Measurements from ENCODE around the gene SH3PXD2B. TPM values are rescaled to one million over a fixed set of nuclear protein-coding genes. Genes with fewer than 3 reads are reported as not detected.
"Not testable (repeated sequence)": the region's sequence is repeated elsewhere in the genome, so short reads cannot be mapped to it uniquely, and the experiment has no call there.

SH3PXD2B gene
- total RNA-seq, 2 experiments from 2014 or later, result 0.10 TPM; not detected in 1

DNA sequence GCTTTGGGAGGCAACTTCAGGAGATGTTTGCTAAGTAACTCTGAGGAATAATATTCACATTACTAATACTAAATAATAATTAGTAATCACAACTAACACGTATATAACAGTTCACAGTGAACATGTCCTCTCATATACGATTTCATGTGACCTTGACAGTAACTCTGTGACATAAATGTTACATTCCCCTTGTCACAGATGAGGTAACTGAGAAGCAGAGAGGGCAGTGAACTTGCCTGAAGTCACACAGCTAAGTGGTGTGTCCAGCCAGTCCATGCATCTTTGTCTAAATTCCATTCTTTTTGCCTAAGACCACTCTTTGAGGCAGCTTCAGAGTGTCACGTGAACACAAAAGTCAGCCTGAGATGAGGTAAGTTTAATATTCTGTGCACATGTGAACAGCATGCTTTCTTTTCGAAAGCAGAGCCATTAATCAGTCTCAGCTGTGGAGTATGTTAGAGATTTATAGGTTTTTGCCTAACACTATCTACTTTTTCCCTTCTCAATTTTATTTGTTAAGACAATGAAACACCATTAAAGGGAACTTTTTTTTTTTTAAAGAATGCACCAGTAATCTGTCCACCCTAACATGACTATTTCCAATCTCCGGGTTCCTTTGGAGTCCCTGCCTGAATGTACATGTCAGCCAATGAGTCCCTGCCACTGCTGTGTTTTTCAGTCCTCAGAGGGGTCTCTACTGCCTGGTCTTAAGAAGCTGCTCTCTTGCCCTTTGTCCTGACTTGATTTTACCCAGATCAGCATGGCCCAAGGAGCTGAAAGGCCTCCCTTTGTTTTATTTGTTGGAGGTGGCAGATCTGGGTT, 43.5 kb downstream of the SH3PXD2B start:
- ChIA-PET POLR2A (no interaction called here), CTCF (ENCODE audit: unreplicated experiment) (no interaction called here)
- H3K4me3 ChIP-seq (ENCODE audit: low read depth, low read length, poor library complexity, severe bottlenecking), result no peak overlapping the region
- BruUV-seq (replicated peaks), result no TSS peak
- H3K36me3 ChIP-seq (ENCODE audit: insufficient read depth, low read length), result no peaks in the 10 kb centered on the region
- intact Hi-C loops (cut with micrococcal nuclease; ENCODE audit: unreplicated experiment), result no loop called here
- DNase-seq (ENCODE audit: low spot score), result no peak
- H3K9me2 ChIP-seq (ENCODE audit: insufficient read depth, low read length), result no peaks in the 10 kb centered on the region
- TF ChIP-seq, protein P1, sequence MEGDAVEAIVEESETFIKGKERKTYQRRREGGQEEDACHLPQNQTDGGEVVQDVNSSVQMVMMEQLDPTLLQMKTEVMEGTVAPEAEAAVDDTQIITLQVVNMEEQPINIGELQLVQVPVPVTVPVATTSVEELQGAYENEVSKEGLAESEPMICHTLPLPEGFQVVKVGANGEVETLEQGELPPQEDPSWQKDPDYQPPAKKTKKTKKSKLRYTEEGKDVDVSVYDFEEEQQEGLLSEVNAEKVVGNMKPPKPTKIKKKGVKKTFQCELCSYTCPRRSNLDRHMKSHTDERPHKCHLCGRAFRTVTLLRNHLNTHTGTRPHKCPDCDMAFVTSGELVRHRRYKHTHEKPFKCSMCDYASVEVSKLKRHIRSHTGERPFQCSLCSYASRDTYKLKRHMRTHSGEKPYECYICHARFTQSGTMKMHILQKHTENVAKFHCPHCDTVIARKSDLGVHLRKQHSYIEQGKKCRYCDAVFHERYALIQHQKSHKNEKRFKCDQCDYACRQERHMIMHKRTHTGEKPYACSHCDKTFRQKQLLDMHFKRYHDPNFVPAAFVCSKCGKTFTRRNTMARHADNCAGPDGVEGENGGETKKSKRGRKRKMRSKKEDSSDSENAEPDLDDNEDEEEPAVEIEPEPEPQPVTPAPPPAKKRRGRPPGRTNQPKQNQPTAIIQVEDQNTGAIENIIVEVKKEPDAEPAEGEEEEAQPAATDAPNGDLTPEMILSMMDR (conservative IDR thresholded peaks at IDR 0.05; ENCODE audit: low read length), result no peak
- no peak for TF ChIP-seq EZH2phosphoT487 (IDR thresholded peaks at IDR 0.05; ENCODE audit: borderline replicate concordance, low read depth, low read length)
- no peak overlapping the region for H2AFZ ChIP-seq (ENCODE audit: low read length)
- H3K4me1 ChIP-seq (ENCODE audit: insufficient read depth, low read length, poor library complexity, severe bottlenecking), result no peaks in the 10 kb centered on the region
- no peaks in the 10 kb centered on the region for H3K9me3 ChIP-seq (ENCODE audit: low read length)
- no peaks in the 10 kb centered on the region for H4K20me1 ChIP-seq (ENCODE audit: insufficient read depth, low read length)
- no peak overlapping the region for H3K27ac ChIP-seq (ENCODE audit: low read depth, low read length, poor library complexity, severe bottlenecking)
- no peak overlapping the region for H3K4me2 ChIP-seq (ENCODE audit: low read length)
- H3K79me2 ChIP-seq (ENCODE audit: insufficient read depth, low read depth, low read length), result no peaks in the 10 kb centered on the region

GRCh38 chr5:172410160-172410559, 44.2 kb downstream of the SH3PXD2B start:
- intact Hi-C loops (cut with micrococcal nuclease; ENCODE audit: unreplicated experiment), result no loop called here
- Histone ChIP-seq H4K20me1 (ENCODE audit: insufficient read depth, low read length) (no peaks in the 10 kb centered on the region), H3K4me2 (ENCODE audit: low read length) (no peak overlapping the region), H3K4me3 (ENCODE audit: low read depth, low read length, poor library complexity, severe bottlenecking) (no peak overlapping the region), H3K79me2 (ENCODE audit: insufficient read depth, low read depth, low read length) (no peaks in the 10 kb centered on the region), H3K9me2 (ENCODE audit: insufficient read depth, low read length) (no peaks in the 10 kb centered on the region), H3K4me1 (ENCODE audit: insufficient read depth, low read length, poor library complexity, severe bottlenecking) (no peaks in the 10 kb centered on the region), H3K9me3 (ENCODE audit: low read length) (no peaks in the 10 kb centered on the region), H2AFZ (ENCODE audit: low read length) (no peak overlapping the region), H3K27ac (ENCODE audit: low read depth, low read length, poor library complexity, severe bottlenecking) (no peak overlapping the region), H3K36me3 (ENCODE audit: insufficient read depth, low read length) (no peaks in the 10 kb centered on the region)
- POLR2A ChIA-PET, result no interaction called here
- TF ChIP-seq EZH2phosphoT487 (IDR thresholded peaks at IDR 0.05; ENCODE audit: borderline replicate concordance, low read depth, low read length), result no peak
- no TSS peak for BruUV-seq (replicated peaks)
- CTCF ChIA-PET (ENCODE audit: unreplicated experiment), result no interaction called here
- no peak for DNase-seq (ENCODE audit: low spot score)

DNA sequence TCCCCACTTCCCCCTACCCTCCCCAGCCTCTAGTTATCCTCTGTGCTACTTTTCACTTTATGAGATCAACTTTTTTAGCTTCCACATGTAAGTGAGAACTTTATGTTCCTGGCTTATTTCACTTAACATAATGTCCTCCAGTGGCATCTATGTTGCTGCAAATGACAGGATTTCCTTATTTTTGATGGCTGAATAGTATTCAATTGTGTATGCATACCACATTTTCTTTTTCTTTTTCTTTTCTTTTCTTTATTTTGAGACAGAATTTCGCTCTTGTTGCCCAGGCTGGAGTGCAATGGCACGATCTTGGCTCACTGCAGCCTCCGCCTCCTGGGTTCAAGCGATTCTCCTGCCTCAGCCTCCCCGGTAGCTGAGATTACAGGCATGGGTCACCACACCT, 44.8 kb downstream of the SH3PXD2B start:
- H3K4me2 ChIP-seq (ENCODE audit: low read length); BruUV-seq (replicated peaks); DNase-seq (ENCODE audit: low spot score); H3K27ac ChIP-seq (ENCODE audit: low read depth, low read length, poor library complexity, severe bottlenecking); H3K4me1 ChIP-seq (ENCODE audit: insufficient read depth, low read length, poor library complexity, severe bottlenecking); CTCF ChIA-PET (ENCODE audit: unreplicated experiment); H2AFZ ChIP-seq (ENCODE audit: low read length); H3K36me3 ChIP-seq (ENCODE audit: insufficient read depth, low read length); H3K4me3 ChIP-seq (ENCODE audit: low read depth, low read length, poor library complexity, severe bottlenecking); intact Hi-C loops (cut with micrococcal nuclease; ENCODE audit: unreplicated experiment); H3K79me2 ChIP-seq (ENCODE audit: insufficient read depth, low read depth, low read length); H4K20me1 ChIP-seq (ENCODE audit: insufficient read depth, low read length); H3K9me2 ChIP-seq (ENCODE audit: insufficient read depth, low read length); H3K9me3 ChIP-seq (ENCODE audit: low read length): not testable (repeated sequence)
- POLR2A ChIA-PET, result interaction anchor here (0.6 kb wide), 1 partner anchor 105 kb away, joined by 3 read pairs; no protein-coding TSS in a partner anchor
